ENCODE data around the gene TTC5.

Gene TTC5, protein sequence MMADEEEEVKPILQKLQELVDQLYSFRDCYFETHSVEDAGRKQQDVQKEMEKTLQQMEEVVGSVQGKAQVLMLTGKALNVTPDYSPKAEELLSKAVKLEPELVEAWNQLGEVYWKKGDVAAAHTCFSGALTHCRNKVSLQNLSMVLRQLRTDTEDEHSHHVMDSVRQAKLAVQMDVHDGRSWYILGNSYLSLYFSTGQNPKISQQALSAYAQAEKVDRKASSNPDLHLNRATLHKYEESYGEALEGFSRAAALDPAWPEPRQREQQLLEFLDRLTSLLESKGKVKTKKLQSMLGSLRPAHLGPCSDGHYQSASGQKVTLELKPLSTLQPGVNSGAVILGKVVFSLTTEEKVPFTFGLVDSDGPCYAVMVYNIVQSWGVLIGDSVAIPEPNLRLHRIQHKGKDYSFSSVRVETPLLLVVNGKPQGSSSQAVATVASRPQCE

DNA sequence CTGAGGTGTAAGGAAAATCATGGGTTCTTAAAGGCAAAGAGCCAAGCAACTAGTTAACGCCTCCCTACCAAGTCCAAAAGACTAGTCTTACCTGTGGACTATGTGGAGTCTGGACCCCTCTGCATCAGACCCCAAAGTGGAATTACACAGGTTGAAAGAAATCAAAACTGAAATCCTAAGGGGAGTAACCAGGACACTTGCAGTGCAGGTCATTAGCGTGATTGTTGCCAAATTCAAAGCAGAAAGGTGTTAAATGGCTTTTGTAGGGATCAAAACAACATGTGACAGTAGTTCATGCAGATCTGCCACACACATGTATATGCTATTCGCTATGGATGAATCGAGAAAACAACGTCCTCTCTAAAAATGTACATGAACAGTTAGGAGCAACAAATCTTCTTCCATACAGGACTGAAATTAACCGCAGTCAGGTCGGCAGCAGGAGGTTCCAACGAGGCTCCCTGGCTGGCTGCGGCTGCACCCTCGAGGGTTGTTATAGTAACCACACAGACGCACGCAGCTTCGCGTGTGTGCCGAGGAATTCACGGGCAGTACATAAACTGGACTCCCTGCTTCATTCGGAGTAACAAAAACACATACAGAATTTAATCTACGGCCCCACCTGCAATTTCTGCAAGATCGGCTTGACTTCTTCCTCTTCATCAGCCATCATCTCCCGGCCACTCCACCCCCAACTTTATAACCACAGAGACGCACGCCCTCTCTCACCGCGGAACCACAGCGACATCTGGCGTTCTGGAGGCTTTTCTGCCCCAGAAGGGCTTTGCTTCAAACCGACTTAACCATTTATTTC, at the start of gene TTC5:
Gene TTC5, minus strand, starts transcription at position 687 of the 814 bp plus-strand sequence. Its CDS starts 14 bp downstream, at position 673.
- H4K20me1 ChIP-seq (ENCODE audit: insufficient read depth, low read length), result no peaks in the 10 kb centered on the region
- H3K36me3 ChIP-seq (replicated peaks; ENCODE audit: low read depth, low read length), result peaks cover 16% of the 10 kb centered on the region
- H3K9ac ChIP-seq (ENCODE audit: low read length), result peak within 1 kb of the TSS; percentile 66
- no peaks in the 10 kb centered on the region for H3K9me3 ChIP-seq (ENCODE audit: insufficient read depth, low read length)
- peaks cover 13% of the 10 kb centered on the region for H3K4me1 ChIP-seq (ENCODE audit: low read length)
- no peak for TF ChIP-seq EZH2phosphoT487 (IDR thresholded peaks at IDR 0.05; ENCODE audit: low read depth)
- TF ChIP-seq CTCF (IDR thresholded peaks at IDR 0.05; ENCODE audit: low read depth, low read length), result peak; percentile 92
- H3K4me2 ChIP-seq (ENCODE audit: low read length), result peak within 1 kb of the TSS; percentile 98
- no peaks in the 10 kb centered on the region for H3K27me3 ChIP-seq (ENCODE audit: low read depth, low read length)
- 0 out of 2 replicates have a peak within 1 kb of the TSS, but pooled peaks have one; percentile 4 for H3K27ac ChIP-seq (ENCODE audit: low read length)
- peak within 1 kb of the TSS; percentile 81 for H3K4me3 ChIP-seq (ENCODE audit: low read length)
- peak within 1 kb of the TSS; percentile 80 for H2AFZ ChIP-seq (ENCODE audit: low read depth, low read length)
- H3K79me2 ChIP-seq (ENCODE audit: low read length), result peaks cover 26% of the 10 kb centered on the region

GRCh38 chr14:20350860-20351259, 45.1 kb upstream of the TTC5 start:
- Histone ChIP-seq H3K27me3 (ENCODE audit: low read depth, low read length) (no peaks in the 10 kb centered on the region), H3K4me1 (ENCODE audit: low read length) (no peaks in the 10 kb centered on the region), H3K9ac (ENCODE audit: low read length) (no peak overlapping the region), H3K27ac (ENCODE audit: low read length) (no peak overlapping the region), H3K4me2 (ENCODE audit: low read length) (no peak overlapping the region), H2AFZ (ENCODE audit: low read depth, low read length) (no peak overlapping the region), H3K36me3 (replicated peaks; ENCODE audit: low read depth, low read length) (peaks cover 57% of the 10 kb centered on the region), H4K20me1 (ENCODE audit: insufficient read depth, low read length) (no peaks in the 10 kb centered on the region), H3K4me3 (ENCODE audit: low read length) (no peak overlapping the region), H3K9me3 (ENCODE audit: insufficient read depth, low read length) (no peaks in the 10 kb centered on the region), H3K79me2 (ENCODE audit: low read length) (no peaks in the 10 kb centered on the region)
- no peak for TF ChIP-seq EZH2phosphoT487 (IDR thresholded peaks at IDR 0.05; ENCODE audit: low read depth)
- no peak for TF ChIP-seq CTCF (IDR thresholded peaks at IDR 0.05; ENCODE audit: low read depth, low read length)

GRCh38 chr14:20350282-20350681, 44.5 kb upstream of the TTC5 start:
- H3K9me3 ChIP-seq (ENCODE audit: insufficient read depth, low read length), result no peaks in the 10 kb centered on the region
- no peak overlapping the region for H3K4me2 ChIP-seq (ENCODE audit: low read length)
- H3K27ac ChIP-seq (ENCODE audit: low read length), result no peak overlapping the region
- no peak overlapping the region for H3K4me3 ChIP-seq (ENCODE audit: low read length)
- no peak overlapping the region for H3K9ac ChIP-seq (ENCODE audit: low read length)
- no peak for TF ChIP-seq CTCF (IDR thresholded peaks at IDR 0.05; ENCODE audit: low read depth, low read length)
- TF ChIP-seq EZH2phosphoT487 (IDR thresholded peaks at IDR 0.05; ENCODE audit: low read depth), result no peak
- no peaks in the 10 kb centered on the region for H4K20me1 ChIP-seq (ENCODE audit: insufficient read depth, low read length)
- H2AFZ ChIP-seq (ENCODE audit: low read depth, low read length), result no peak overlapping the region
- no peaks in the 10 kb centered on the region for H3K4me1 ChIP-seq (ENCODE audit: low read length)
- H3K36me3 ChIP-seq (replicated peaks; ENCODE audit: low read depth, low read length), result peaks cover 58% of the 10 kb centered on the region
- no peaks in the 10 kb centered on the region for H3K27me3 ChIP-seq (ENCODE audit: low read depth, low read length)
- H3K79me2 ChIP-seq (ENCODE audit: low read length), result 0 out of 2 replicates have a peak, but pooled peaks cover 1% of the 10 kb centered on the region

GRCh38 chr14:20347747-20348146, 42.0 kb upstream of the TTC5 start:
- TF ChIP-seq CTCF (IDR thresholded peaks at IDR 0.05; ENCODE audit: low read depth, low read length) (no peak), EZH2phosphoT487 (IDR thresholded peaks at IDR 0.05; ENCODE audit: low read depth) (no peak)
- no peak overlapping the region for H3K9ac ChIP-seq (ENCODE audit: low read length)
- no peaks in the 10 kb centered on the region for H3K9me3 ChIP-seq (ENCODE audit: insufficient read depth, low read length)
- H3K4me1 ChIP-seq (ENCODE audit: low read length), result peaks cover 5% of the 10 kb centered on the region
- H2AFZ ChIP-seq (ENCODE audit: low read depth, low read length), result no peak overlapping the region
- H3K79me2 ChIP-seq (ENCODE audit: low read length), result peaks cover 14% of the 10 kb centered on the region
- H3K36me3 ChIP-seq (replicated peaks; ENCODE audit: low read depth, low read length), result peaks cover 42% of the 10 kb centered on the region
- no peak overlapping the region for H3K4me3 ChIP-seq (ENCODE audit: low read length)
- no peaks in the 10 kb centered on the region for H3K27me3 ChIP-seq (ENCODE audit: low read depth, low read length)
- no peaks in the 10 kb centered on the region for H4K20me1 ChIP-seq (ENCODE audit: insufficient read depth, low read length)
- no peak overlapping the region for H3K27ac ChIP-seq (ENCODE audit: low read length)
- no peak overlapping the region for H3K4me2 ChIP-seq (ENCODE audit: low read length)

Measured in OCI-LY3 (cell line).